GM13977 (cell line): ENCODE measurements around the gene GTF2B.
"Not testable (repeated sequence)": the region's sequence is repeated elsewhere in the genome, so short reads cannot be mapped to it uniquely, and the experiment has no call there.

Experiments
- DNase-seq: peaks from one replicate; pipeline ENCODE4 v3.0.0; 2012; ENCODE audit warnings: low spot score
- CTCF ChIP-seq: IDR thresholded peaks from 2 replicates; pipeline ENCODE4 v1.5.1; 2012; ENCODE audit warnings: mild to moderate bottlenecking, control low read depth; ENCODE audit not compliant: insufficient read depth; ENCODE audit errors: extremely low read depth, missing control alignments
- in situ Hi-C: fragments of 300-500 bp; cut with MboI; formaldehyde crosslinking; loops from one replicate; pipeline ENCODE4 v1.12.0; 2022; ENCODE audit warnings: low sequenced_read_pairs, low pct_unique_long_range_greater_than_20kb, mixed read lengths, inconsistent platforms; ENCODE audit not compliant: unreplicated experiment

GTF2B gene

GRCh38 chr1:88847643-88848042 is 43.7 kb downstream of the GTF2B start:
- in situ Hi-C loops = no loop called here
- DNase-seq = no peak
- no peak for TF ChIP-seq CTCF

- DNase-seq = no peak
- no peak for TF ChIP-seq CTCF
- in situ Hi-C loops = no loop called here
These were observed 65.6 kb downstream of the GTF2B start for GRCh38 chr1:88825721-88826120.

GRCh38 chr1:88819642-88820041 is 71.7 kb downstream of the GTF2B start:
- in situ Hi-C loops, DNase-seq: not testable (repeated sequence)

GRCh38 chr1:88813471-88813870 is 77.9 kb downstream of the GTF2B start:
- no peak for DNase-seq
- TF ChIP-seq CTCF = no peak
- in situ Hi-C loops = no loop called here

GRCh38 chr1:88812366-88812765 is 79.0 kb downstream of the GTF2B start:
- DNase-seq = no peak
- in situ Hi-C loops = no loop called here
- TF ChIP-seq CTCF = no peak

GRCh38 chr1:88803444-88803843 is 87.9 kb downstream of the GTF2B start:
- in situ Hi-C loops = no loop called here
- no peak for TF ChIP-seq CTCF
- no peak for DNase-seq

- in situ Hi-C loops = no loop called here
- no peak for DNase-seq
- no peak for TF ChIP-seq CTCF
These were observed 88.4 kb downstream of the GTF2B start for GRCh38 chr1:88802950-88803349.
